ENCODE data around the gene ARHGAP31. TPM values are rescaled to one million over a fixed set of nuclear protein-coding genes. Genes with fewer than 3 reads are reported as not detected.
"Not testable (repeated sequence)": the region's sequence is repeated elsewhere in the genome, so short reads cannot be mapped to it uniquely, and the experiment has no call there.

Gene ARHGAP31
- total RNA-seq, 4 donors from 2014 or later, result 21.8 to 48.7 (median 22.9) TPM

- intact Hi-C loops (cut with DNase I; ENCODE audit: low total_unique reads), result no loop called here
- 53 to 56% methylated on average over 3 of the region's 3 CpGs for WGBS, 2 donors
- TF ChIP-seq CTCF (IDR thresholded peaks at IDR 0.05) (no peak), POLR2A (IDR thresholded peaks at IDR 0.05) (no peak)
- no peak for DNase-seq (ENCODE audit: low spot score in 2 of 2)
- no peak overlapping the region for H3K4me3 ChIP-seq (ENCODE audit: low read depth, poor library complexity, severe bottlenecking)
These were observed 71.2 kb downstream of the ARHGAP31 start for GRCh38 chr3:119365418-119365817.

GRCh38 chr3:119367000-119367399 is 72.8 kb downstream of the ARHGAP31 start:
- DNase-seq (ENCODE audit: low spot score in 2 of 2), result no peak
- WGBS, 2 donors, result 93 to 99% methylated on average over 2 of the region's 2 CpGs
- no peak for TF ChIP-seq POLR2A (IDR thresholded peaks at IDR 0.05)
- no peak for TF ChIP-seq CTCF (IDR thresholded peaks at IDR 0.05)
- H3K4me3 ChIP-seq (ENCODE audit: low read depth, poor library complexity, severe bottlenecking), result no peak overlapping the region
- intact Hi-C loops (cut with DNase I; ENCODE audit: low total_unique reads), result no loop called here

GRCh38 chr3:119368298-119368697 is 74.1 kb downstream of the ARHGAP31 start:
- WGBS, 2 donors, result 67 to 82% methylated on average over 4 of the region's 4 CpGs
- no peak for TF ChIP-seq POLR2A (IDR thresholded peaks at IDR 0.05)
- TF ChIP-seq CTCF (IDR thresholded peaks at IDR 0.05), result no peak
- intact Hi-C loops (cut with DNase I; ENCODE audit: low total_unique reads), result no loop called here
- DNase-seq (ENCODE audit: low spot score in 2 of 2), result no peak
- no peak overlapping the region for H3K4me3 ChIP-seq (ENCODE audit: low read depth, poor library complexity, severe bottlenecking)

GRCh38 chr3:119371786-119372185 is 77.6 kb downstream of the ARHGAP31 start:
- H3K4me3 ChIP-seq (ENCODE audit: low read depth, poor library complexity, severe bottlenecking); DNase-seq (ENCODE audit: low spot score in 2 of 2); intact Hi-C loops (cut with DNase I; ENCODE audit: low total_unique reads): not testable (repeated sequence)
- 97 to 98% methylated on average over 6 of the region's 6 CpGs for WGBS, 2 donors

GRCh38 chr3:119375106-119375505 is 80.9 kb downstream of the ARHGAP31 start:
- no peak overlapping the region for H3K4me3 ChIP-seq (ENCODE audit: low read depth, poor library complexity, severe bottlenecking)
- intact Hi-C loops (cut with DNase I; ENCODE audit: low total_unique reads), result no loop called here
- TF ChIP-seq POLR2A (IDR thresholded peaks at IDR 0.05), result no peak
- TF ChIP-seq CTCF (IDR thresholded peaks at IDR 0.05), result no peak
- WGBS, 2 donors, result 88 to 89% methylated on average over 7 of the region's 7 CpGs
- DNase-seq (ENCODE audit: low spot score in 2 of 2), result no peak

- WGBS, 2 donors, result 96 to 98% methylated on average over 4 of the region's 4 CpGs
- no peak for DNase-seq (ENCODE audit: low spot score in 2 of 2)
- intact Hi-C loops (cut with DNase I; ENCODE audit: low total_unique reads), result no loop called here
- no peak for TF ChIP-seq CTCF (IDR thresholded peaks at IDR 0.05)
- no peak for TF ChIP-seq POLR2A (IDR thresholded peaks at IDR 0.05)
- H3K4me3 ChIP-seq (ENCODE audit: low read depth, poor library complexity, severe bottlenecking), result no peak overlapping the region
These were observed 81.3 kb downstream of the ARHGAP31 start for GRCh38 chr3:119375510-119375909.
